BJ (cell line): Measurements from ENCODE around the gene GOLGA7B. TPM values are rescaled to one million over a fixed set of nuclear protein-coding genes. Genes with fewer than 3 reads are reported as not detected.
"Not testable (repeated sequence)": the region's sequence is repeated elsewhere in the genome, so short reads cannot be mapped to it uniquely, and the experiment has no call there.

Experiments
- CTCF ChIA-PET: fragments of 350-600 bp; formaldehyde crosslinking; extraction: SDS; loops from one replicate; lab custom pipeline; 2021; ENCODE audit warnings: antibody characterized with exemption, inconsistent platforms; lab: Yijun Ruan, JAX
- POLR2A ChIA-PET: fragments of 300-600 bp; sonication (Branson Sonifier 250); formaldehyde crosslinking; extraction: SDS; loops from one replicate; lab custom pipeline; 2021; ENCODE audit warnings: antibody characterized with exemption; lab: Charles Lee
- DNase-seq: peaks from one replicate; pipeline ENCODE4 v3.0.0-alpha.2; 2011; ENCODE audit warnings: low read depth
- H3K27me3 ChIP-seq: 2 replicates; pipeline ENCODE4 v1.6.0; 2011; ENCODE audit warnings: low read length; ENCODE audit not compliant: control insufficient read depth, insufficient read depth
- H3K36me3 ChIP-seq: 2 replicates; pipeline ENCODE4 v1.5.1; 2011; ENCODE audit warnings: low read length; ENCODE audit not compliant: control insufficient read depth, insufficient read depth
- H3K4me3 ChIP-seq: 2 replicates; pipeline ENCODE4 v1.5.1; 2011; ENCODE audit warnings: low read depth, mild to moderate bottlenecking, control low read depth, low read length
- CTCF ChIP-seq: IDR thresholded peaks from 2 replicates; pipeline ENCODE4 v1.5.1; 2011; ENCODE audit warnings: low read depth, mild to moderate bottlenecking, control low read depth, inconsistent platforms, low read length, moderate library complexity; ENCODE audit not compliant: insufficient read depth
- polyA plus RNA-seq: library from polyadenylated mRNA; depleted of rRNA; stranded (reverse); fragments of >200 nt; gene quantifications from 2 replicates; pipeline ENCODE4 v1.2.3, GENCODE V29; 2011

GOLGA7B gene
- polyA plus RNA-seq, 1 experiment, result 0.01 TPM

- POLR2A ChIA-PET, result no interaction called here
- no peak for DNase-seq
- CTCF ChIA-PET, result interaction anchor here (1.4 kb wide), 1 partner anchor 51 kb away, joined by 4 read pairs; no protein-coding TSS in a partner anchor
- Histone ChIP-seq H3K36me3 (no peaks in the 10 kb centered on the region), H3K4me3 (no peak overlapping the region), H3K27me3 (peaks cover 9% of the 10 kb centered on the region; the same call in 1 of the 2 replicates)
- no peak for TF ChIP-seq CTCF
Measured at GRCh38 chr10:97842656-97843280, 6.9 kb upstream of the GOLGA7B start.

GRCh38 chr10:97843281-97843671 lies 6.4 kb upstream of the GOLGA7B start:
- ChIA-PET POLR2A (no interaction called here), CTCF (interaction anchor here (1.4 kb wide), 1 partner anchor 51 kb away, joined by 4 read pairs; no protein-coding TSS in a partner anchor)
- peaks cover 7% of the 10 kb centered on the region for H3K27me3 ChIP-seq
- TF ChIP-seq CTCF, result no peak
- no peak for DNase-seq
- no peaks in the 10 kb centered on the region for H3K36me3 ChIP-seq
- H3K4me3 ChIP-seq, result no peak overlapping the region

GRCh38 chr10:97843972-97844371 lies 5.7 kb upstream of the GOLGA7B start:
- POLR2A ChIA-PET, DNase-seq, H3K27me3 ChIP-seq, H3K36me3 ChIP-seq, H3K4me3 ChIP-seq: not testable (repeated sequence)
- CTCF ChIA-PET, result interaction anchor here (0.6 to 1.4 kb wide), 2 partner anchors 17 to 52 kb away, joined by 3 to 4 read pairs; no protein-coding TSS in a partner anchor

GRCh38 chr10:97844678-97845077 lies 5.0 kb upstream of the GOLGA7B start:
- ChIA-PET POLR2A (no interaction called here), CTCF (interaction anchor here (0.6 kb wide), 1 partner anchor 18 kb away, joined by 3 read pairs; no protein-coding TSS in a partner anchor)
- DNase-seq, result no peak
- H3K4me3 ChIP-seq, result no peak overlapping the region
- peaks cover 7% of the 10 kb centered on the region for H3K27me3 ChIP-seq
- no peak for TF ChIP-seq CTCF
- H3K36me3 ChIP-seq, result no peaks in the 10 kb centered on the region

GRCh38 chr10:97849103-97849686 lies 448 bp upstream of the GOLGA7B start:
- no peak for DNase-seq
- peaks cover 14% of the 10 kb centered on the region for H3K27me3 ChIP-seq
- no peaks in the 10 kb centered on the region for H3K36me3 ChIP-seq
- ChIA-PET CTCF (interaction anchor here (1.1 to 2.3 kb wide), 3 partner anchors 12 to 20 kb away, joined by 3 to 7 read pairs (median 6); no protein-coding TSS in a partner anchor), POLR2A (no interaction called here)
- H3K4me3 ChIP-seq, result peak overlapping the region; percentile 35
- TF ChIP-seq CTCF, result no peak
